Muscle of back (tissue), 11 donors: ENCODE data around the gene PRRC1. TPM values are rescaled to one million over a fixed set of nuclear protein-coding genes. Genes with fewer than 3 reads are reported as not detected.
"Not testable (repeated sequence)": the region's sequence is repeated elsewhere in the genome, so short reads cannot be mapped to it uniquely, and the experiment has no call there.

Source experiments
- DNase-seq, 3 donors: peaks; one replicate each; pipeline versions ENCODE4 v3.0.0 to v3.0.0-alpha.2; 2013
- polyA plus RNA-seq, 10 donors: library from polyadenylated mRNA; unstranded; fragments of 120-200 nt; gene quantifications; one replicate each; pipeline ENCODE4 v1.2.1, GENCODE V29; 2013; ENCODE audit not compliant: insufficient read length in 10 of 10

PRRC1 gene
- polyA plus RNA-seq, 10 donors, result 47.6 to 67.6 (median 60.9) TPM

GRCh38 chr5:127536687-127537086 lies 19.2 kb downstream of the PRRC1 start:
- DNase-seq, result no peak

- DNase-seq, result not testable (repeated sequence)
These were observed 23.1 kb downstream of the PRRC1 start for GRCh38 chr5:127540553-127540952.

- not testable (repeated sequence) for DNase-seq
These were observed 27.8 kb downstream of the PRRC1 start for GRCh38 chr5:127545249-127545648.

- no peak for DNase-seq
These were observed 32.1 kb downstream of the PRRC1 start for GRCh38 chr5:127549551-127549950.

GRCh38 chr5:127550652-127551409 lies 33.4 kb downstream of the PRRC1 start:
- no peak for DNase-seq

- DNase-seq, result no peak
These were observed 34.1 kb downstream of the PRRC1 start for GRCh38 chr5:127551410-127552041.

GRCh38 chr5:127555826-127556225 lies 38.4 kb downstream of the PRRC1 start:
- no peak for DNase-seq

GRCh38 chr5:127556609-127557334 lies 39.3 kb downstream of the PRRC1 start:
- no peak for DNase-seq

GRCh38 chr5:127558273-127558672 lies 40.8 kb downstream of the PRRC1 start:
- DNase-seq, result no peak

- DNase-seq, result peak in 1 of 3 donors; percentile 50
These were observed 43.8 kb downstream of the PRRC1 start for GRCh38 chr5:127561254-127561653.

- peak in 2 of 3 donors; percentile 25 to 59 for DNase-seq
These were observed 44.8 kb downstream of the PRRC1 start for GRCh38 chr5:127562252-127562651.

GRCh38 chr5:127563136-127563535 lies 45.7 kb downstream of the PRRC1 start:
- peak; percentile 35 to 82 (median 51) for DNase-seq

GRCh38 chr5:127564002-127564769 lies 46.7 kb downstream of the PRRC1 start:
- peak; percentile 51 to 67 (median 55) for DNase-seq

- no peak for DNase-seq
These were observed 48.3 kb downstream of the PRRC1 start for GRCh38 chr5:127565586-127566270.

GRCh38 chr5:127567026-127567768 lies 49.8 kb downstream of the PRRC1 start:
- DNase-seq, result no peak

- no peak for DNase-seq
These were observed 50.7 kb downstream of the PRRC1 start for GRCh38 chr5:127568166-127568565.

GRCh38 chr5:127569471-127569870 lies 52.0 kb downstream of the PRRC1 start:
- DNase-seq, result not testable (repeated sequence)

- no peak for DNase-seq
These were observed 54.1 kb downstream of the PRRC1 start for GRCh38 chr5:127571314-127572131.

GRCh38 chr5:127572930-127573329 lies 55.5 kb downstream of the PRRC1 start:
- no peak for DNase-seq
